SK-N-SH treated with all-trans-retinoic acid at 6 μM for 48 hours (cell line): ENCODE measurements around the gene MGMT.

Experiments used
- CSDC2 ChIP-seq: fragments of 250-450 bp; sonication (Bioruptor Pico); IDR thresholded peaks from 2 replicates; pipeline ENCODE4 v1.5.0; 2020; ENCODE audit warnings: mild to moderate bottlenecking, moderate library complexity
- ISL1 ChIP-seq: fragments of 250-450 bp; sonication (Bioruptor Pico); IDR thresholded peaks from 2 replicates; pipeline ENCODE4 v2.1.2; 2022; ENCODE audit warnings: mild to moderate bottlenecking, moderate library complexity
- OSR1 ChIP-seq: fragments of 250-450 bp; sonication (Bioruptor Pico); IDR thresholded peaks from 2 replicates; pipeline ENCODE4 v1.8.0; 2022; ENCODE audit warnings: moderate library complexity, mild to moderate bottlenecking, inconsistent platforms
- RARB ChIP-seq: fragments of 250-450 bp; sonication (Bioruptor Pico); IDR thresholded peaks from 2 replicates; pipeline ENCODE4 v1.8.0; 2021; ENCODE audit warnings: mild to moderate bottlenecking, moderate library complexity
- TCF4 ChIP-seq: fragments of 250-450 bp; sonication (Bioruptor Pico); IDR thresholded peaks from 2 replicates; pipeline ENCODE4 v1.8.0; 2021; ENCODE audit warnings: mild to moderate bottlenecking, moderate library complexity, borderline replicate concordance
- TOX ChIP-seq: fragments of 250-450 bp; sonication (Bioruptor Pico); IDR thresholded peaks from 2 replicates; pipeline ENCODE4 v1.8.0; 2021; ENCODE audit warnings: mild to moderate bottlenecking, moderate library complexity, borderline replicate concordance
- ZC3H10 ChIP-seq: fragments of 250-450 bp; sonication (Bioruptor Pico); IDR thresholded peaks from 2 replicates; pipeline ENCODE4 v1.5.1; 2021; ENCODE audit warnings: mild to moderate bottlenecking, moderate library complexity
- ZFP3 ChIP-seq: fragments of 250-450 bp; sonication (Bioruptor Pico); IDR thresholded peaks from 2 replicates; pipeline ENCODE4 v1.5.0; 2020; ENCODE audit warnings: mild to moderate bottlenecking, moderate library complexity
- ZFP30 ChIP-seq: fragments of 450-650 bp; formaldehyde crosslinking; IDR thresholded peaks from 2 replicates; pipeline ENCODE4 v1.5.0; 2022; ENCODE audit warnings: mild to moderate bottlenecking, moderate library complexity
- ZNF8 ChIP-seq: fragments of 450-650 bp; formaldehyde crosslinking; IDR thresholded peaks from 2 replicates; pipeline ENCODE4 v1.5.0; 2020; ENCODE audit warnings: mild to moderate bottlenecking, moderate library complexity
- TF ChIP-seq, protein P1 (sequence below): fragments of 250-450 bp; sonication (Bioruptor Pico); IDR thresholded peaks from 2 replicates; pipeline ENCODE4 v1.8.0; 2020; ENCODE audit warnings: mild to moderate bottlenecking, moderate library complexity, borderline replicate concordance
- TF ChIP-seq, protein P2 (sequence below): fragments of 250-450 bp; sonication (Bioruptor Pico); IDR thresholded peaks from 2 replicates; pipeline ENCODE4 v1.8.0; 2021; ENCODE audit warnings: low read depth, mild to moderate bottlenecking, moderate library complexity, borderline replicate concordance
- TF ChIP-seq, protein P3 (sequence below): fragments of 250-450 bp; sonication (Bioruptor Pico); IDR thresholded peaks from 2 replicates; pipeline ENCODE4 v1.5.1; 2020; ENCODE audit warnings: low read depth, mild to moderate bottlenecking, moderate library complexity

DNA sequence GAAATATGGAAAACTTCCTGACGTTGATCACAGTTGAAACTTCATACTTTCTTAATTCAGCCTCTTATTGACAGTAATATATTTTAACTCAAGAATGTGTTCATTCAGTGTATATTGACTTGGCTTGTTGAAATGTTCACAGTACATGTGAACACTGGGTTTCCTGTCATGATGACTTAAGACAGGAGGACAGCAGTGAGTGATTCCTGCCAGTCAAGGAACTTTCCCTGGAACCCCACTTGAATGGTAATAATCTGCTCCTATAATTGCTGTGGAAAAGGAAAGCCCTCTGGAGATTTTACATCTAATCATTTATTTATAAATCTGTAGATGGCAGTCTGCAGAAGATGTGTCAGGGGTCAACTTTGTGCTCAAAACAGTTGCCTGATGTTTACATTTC is 216.5 kb downstream of the MGMT start:
- TF ChIP-seq ZFP3 (no peak), ZNF8 (CRISPR knock-in tag) (no peak), ZFP30 (CRISPR knock-in tag) (no peak), OSR1 (CRISPR knock-in tag) (no peak), ISL1 (CRISPR knock-in tag) (no peak), ZC3H10 (CRISPR knock-in tag) (no peak), TCF4 (CRISPR knock-in tag) (no peak), CSDC2 (CRISPR knock-in tag) (no peak), RARB (CRISPR knock-in tag) (no peak), TOX (CRISPR knock-in tag) (no peak)
- TF ChIP-seq, protein P1, sequence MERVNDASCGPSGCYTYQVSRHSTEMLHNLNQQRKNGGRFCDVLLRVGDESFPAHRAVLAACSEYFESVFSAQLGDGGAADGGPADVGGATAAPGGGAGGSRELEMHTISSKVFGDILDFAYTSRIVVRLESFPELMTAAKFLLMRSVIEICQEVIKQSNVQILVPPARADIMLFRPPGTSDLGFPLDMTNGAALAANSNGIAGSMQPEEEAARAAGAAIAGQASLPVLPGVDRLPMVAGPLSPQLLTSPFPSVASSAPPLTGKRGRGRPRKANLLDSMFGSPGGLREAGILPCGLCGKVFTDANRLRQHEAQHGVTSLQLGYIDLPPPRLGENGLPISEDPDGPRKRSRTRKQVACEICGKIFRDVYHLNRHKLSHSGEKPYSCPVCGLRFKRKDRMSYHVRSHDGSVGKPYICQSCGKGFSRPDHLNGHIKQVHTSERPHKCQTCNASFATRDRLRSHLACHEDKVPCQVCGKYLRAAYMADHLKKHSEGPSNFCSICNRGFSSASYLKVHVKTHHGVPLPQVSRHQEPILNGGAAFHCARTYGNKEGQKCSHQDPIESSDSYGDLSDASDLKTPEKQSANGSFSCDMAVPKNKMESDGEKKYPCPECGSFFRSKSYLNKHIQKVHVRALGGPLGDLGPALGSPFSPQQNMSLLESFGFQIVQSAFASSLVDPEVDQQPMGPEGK (CRISPR knock-in tag), result no peak
- TF ChIP-seq, protein P2, sequence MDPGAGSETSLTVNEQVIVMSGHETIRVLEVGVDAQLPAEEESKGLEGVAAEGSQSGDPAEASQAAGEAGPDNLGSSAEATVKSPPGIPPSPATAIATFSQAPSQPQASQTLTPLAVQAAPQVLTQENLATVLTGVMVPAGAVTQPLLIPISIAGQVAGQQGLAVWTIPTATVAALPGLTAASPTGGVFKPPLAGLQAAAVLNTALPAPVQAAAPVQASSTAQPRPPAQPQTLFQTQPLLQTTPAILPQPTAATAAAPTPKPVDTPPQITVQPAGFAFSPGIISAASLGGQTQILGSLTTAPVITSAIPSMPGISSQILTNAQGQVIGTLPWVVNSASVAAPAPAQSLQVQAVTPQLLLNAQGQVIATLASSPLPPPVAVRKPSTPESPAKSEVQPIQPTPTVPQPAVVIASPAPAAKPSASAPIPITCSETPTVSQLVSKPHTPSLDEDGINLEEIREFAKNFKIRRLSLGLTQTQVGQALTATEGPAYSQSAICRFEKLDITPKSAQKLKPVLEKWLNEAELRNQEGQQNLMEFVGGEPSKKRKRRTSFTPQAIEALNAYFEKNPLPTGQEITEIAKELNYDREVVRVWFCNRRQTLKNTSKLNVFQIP (CRISPR knock-in tag), result no peak
- TF ChIP-seq, protein P3, sequence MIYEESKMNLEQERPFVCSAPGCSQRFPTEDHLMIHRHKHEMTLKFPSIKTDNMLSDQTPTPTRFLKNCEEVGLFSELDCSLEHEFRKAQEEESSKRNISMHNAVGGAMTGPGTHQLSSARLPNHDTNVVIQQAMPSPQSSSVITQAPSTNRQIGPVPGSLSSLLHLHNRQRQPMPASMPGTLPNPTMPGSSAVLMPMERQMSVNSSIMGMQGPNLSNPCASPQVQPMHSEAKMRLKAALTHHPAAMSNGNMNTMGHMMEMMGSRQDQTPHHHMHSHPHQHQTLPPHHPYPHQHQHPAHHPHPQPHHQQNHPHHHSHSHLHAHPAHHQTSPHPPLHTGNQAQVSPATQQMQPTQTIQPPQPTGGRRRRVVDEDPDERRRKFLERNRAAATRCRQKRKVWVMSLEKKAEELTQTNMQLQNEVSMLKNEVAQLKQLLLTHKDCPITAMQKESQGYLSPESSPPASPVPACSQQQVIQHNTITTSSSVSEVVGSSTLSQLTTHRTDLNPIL (CRISPR knock-in tag), result no peak
